GM18909 (cell line): ENCODE results near the gene LUC7L.
A peak's percentile ranks its signal among the peaks of the same experiment; 100 is the strongest.
"Not testable (repeated sequence)": the region's sequence is repeated elsewhere in the genome, so short reads cannot be mapped to it uniquely, and the experiment has no call there.

ENCODE experiments used
- ATAC-seq: cut with Tn5 transposase; IDR thresholded peaks from one replicate; pipeline ENCODE4 v1.9.1; 2021; ENCODE audit warnings: mild to moderate bottlenecking; ENCODE audit not compliant: unreplicated experiment, poor library complexity

Gene LUC7L

GRCh38 chr16:234468-235305 lies 5.4 kb upstream of the LUC7L start, which contains the start of gene FAM234A:
TSS of gene FAM234A (plus strand) at chr16:234821. CDS start at chr16:254414, 19,593 bp downstream.
- peak; percentile 84 for ATAC-seq

DNA sequence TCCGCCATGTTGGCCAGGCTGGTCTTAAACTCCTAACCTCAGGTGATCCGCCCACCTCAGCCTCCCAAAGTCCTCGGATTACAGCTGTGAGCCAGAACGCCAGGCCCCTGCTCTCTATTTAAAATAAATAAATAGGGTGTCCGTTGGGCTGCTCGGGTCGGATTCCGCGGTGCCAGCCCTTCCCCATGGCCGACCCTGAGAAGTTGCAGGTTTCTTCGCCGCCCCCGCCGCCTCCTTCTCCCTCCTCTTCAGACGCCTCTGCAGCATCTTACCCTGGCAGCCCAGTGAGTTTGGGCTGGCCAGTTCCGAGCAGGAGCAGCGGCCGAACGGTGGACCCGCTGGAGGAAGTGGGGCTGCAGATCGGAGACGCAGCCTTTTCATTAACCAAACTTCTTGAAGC lies 1.7 kb upstream of the LUC7L start:
- no peak for ATAC-seq

GRCh38 chr16:230351-230750 lies 1.1 kb upstream of the LUC7L start:
- not testable (repeated sequence) for ATAC-seq

GRCh38 chr16:229731-230281 lies 557 bp upstream of the LUC7L start:
- no peak for ATAC-seq

- ATAC-seq = peak; percentile 9
Measured at GRCh38 chr16:228151-228851, 948 bp downstream of the LUC7L start.

DNA sequence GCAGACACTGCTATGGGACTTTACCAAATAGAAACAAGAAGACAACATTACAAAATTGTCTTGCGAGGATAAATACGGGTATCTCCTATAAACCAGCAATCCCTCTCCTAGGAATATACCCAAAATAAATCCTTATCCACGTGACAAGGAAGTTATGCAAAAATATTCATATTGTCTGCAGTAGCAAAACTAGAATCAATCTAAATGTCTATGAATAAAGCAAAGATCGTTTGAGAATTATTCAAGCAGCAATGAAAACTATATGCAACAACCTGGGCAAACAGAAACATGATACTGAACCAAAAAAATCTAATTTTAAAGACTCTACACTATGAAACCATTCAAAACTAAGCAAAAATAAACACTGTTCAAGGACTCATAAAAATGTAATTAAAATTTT lies 9.2 kb downstream of the LUC7L start:
- no peak for ATAC-seq

GRCh38 chr16:212999-213398 lies 16.2 kb downstream of the LUC7L start:
- ATAC-seq = no peak

- not testable (repeated sequence) for ATAC-seq
Measured at GRCh38 chr16:211631-212180, 17.5 kb downstream of the LUC7L start.

DNA sequence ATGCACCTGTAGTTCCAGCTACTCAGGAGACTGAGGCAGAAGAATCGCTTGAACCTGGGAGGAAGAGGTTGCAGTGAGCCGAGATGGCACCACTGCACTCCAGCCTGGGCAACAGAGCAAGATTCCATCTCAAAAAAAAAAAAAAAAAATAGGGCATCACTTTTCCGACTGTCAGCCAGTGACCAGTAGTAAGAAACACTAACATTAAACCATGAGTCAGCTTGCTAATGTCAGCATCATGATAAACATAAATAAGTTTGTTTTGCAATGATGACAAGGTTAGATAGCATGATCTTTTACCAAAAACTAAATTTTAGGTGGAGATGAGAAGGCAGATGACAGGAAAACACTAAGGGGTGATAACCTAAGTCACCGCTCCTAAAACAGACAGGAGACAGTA lies 19.9 kb downstream of the LUC7L start:
- ATAC-seq = not testable (repeated sequence)

DNA sequence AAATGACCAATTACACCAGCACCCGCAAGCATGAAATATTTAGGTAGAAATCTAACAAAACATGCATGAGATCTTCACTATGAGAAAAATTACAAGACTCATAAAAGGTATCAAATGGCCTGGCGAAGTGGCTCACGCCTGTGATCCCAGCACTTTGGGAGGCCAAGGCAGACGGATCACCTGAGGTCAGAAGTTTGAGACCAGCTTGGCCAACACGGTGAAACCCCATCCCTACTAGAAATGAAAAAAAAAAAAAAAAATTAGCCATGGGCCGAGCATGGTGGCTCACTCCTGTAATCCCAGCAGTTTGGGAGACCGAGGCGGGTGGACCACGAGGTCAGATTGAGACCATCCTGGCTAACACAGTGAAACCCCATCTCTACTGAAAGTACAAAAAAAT lies 25.2 kb downstream of the LUC7L start:
- ATAC-seq = not testable (repeated sequence)

- ATAC-seq = no peak
Measured at GRCh38 chr16:203246-203645, 26.0 kb downstream of the LUC7L start.

GRCh38 chr16:200388-200787 lies 28.9 kb downstream of the LUC7L start:
- ATAC-seq = no peak

- no peak for ATAC-seq
Measured at GRCh38 chr16:194516-194915, 34.7 kb downstream of the LUC7L start.

GRCh38 chr16:193441-193840 lies 35.8 kb downstream of the LUC7L start:
- no peak for ATAC-seq

GRCh38 chr16:192686-193085 lies 36.6 kb downstream of the LUC7L start:
- no peak for ATAC-seq

- ATAC-seq = no peak
Measured at GRCh38 chr16:191831-192230, 37.4 kb downstream of the LUC7L start.

GRCh38 chr16:189604-190186 lies 39.6 kb downstream of the LUC7L start:
- no peak for ATAC-seq

- ATAC-seq = no peak
Measured at GRCh38 chr16:188674-189073, 40.6 kb downstream of the LUC7L start.

DNA sequence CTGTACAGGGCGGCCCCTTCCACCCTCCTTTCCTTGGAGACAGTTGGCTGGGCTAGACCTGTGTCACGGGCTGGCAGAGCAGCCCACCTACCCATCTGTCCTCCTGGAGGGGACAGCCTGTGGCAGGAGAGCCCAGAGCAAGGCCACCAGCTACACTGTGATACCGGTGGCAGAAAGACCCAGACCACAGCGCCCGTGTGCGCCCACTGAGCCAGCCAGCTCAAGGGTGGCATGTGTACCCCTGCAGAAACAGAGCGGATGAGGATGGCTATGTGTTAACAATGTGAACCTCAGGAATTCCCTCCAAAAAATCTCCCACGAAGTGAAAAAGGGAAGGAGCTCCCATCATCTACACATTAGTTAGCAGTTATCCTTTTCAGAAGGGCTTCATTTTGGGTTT lies 41.9 kb downstream of the LUC7L start:
- no peak for ATAC-seq

DNA sequence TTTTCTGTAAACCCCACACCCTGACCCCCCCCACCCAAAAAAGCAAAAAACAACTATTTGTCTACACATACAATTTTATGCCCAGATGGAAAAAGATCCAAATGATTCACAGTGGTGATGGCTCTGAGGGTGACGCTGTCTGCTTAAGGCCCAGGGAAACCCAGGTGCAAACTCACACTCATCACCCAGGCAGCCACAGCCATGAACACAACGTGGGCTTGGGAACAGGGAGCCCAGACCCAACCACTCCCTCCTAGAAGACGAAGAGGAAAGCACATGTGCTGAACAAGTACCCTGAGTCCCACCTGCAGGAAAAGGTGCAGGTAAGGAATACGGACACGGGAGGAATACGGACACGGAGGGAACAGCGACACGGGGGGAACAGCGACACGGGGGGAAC lies 43.6 kb downstream of the LUC7L start:
- no peak for ATAC-seq

GRCh38 chr16:185213-185612 lies 44.0 kb downstream of the LUC7L start:
- no peak for ATAC-seq
